ENCODE data around the gene PLOD3. TPM values are rescaled to one million over a fixed set of nuclear protein-coding genes. Genes with fewer than 3 reads are reported as not detected.

Gene PLOD3
- total RNA-seq, 1 experiment from 2014 or later: 83.7 TPM

DNA sequence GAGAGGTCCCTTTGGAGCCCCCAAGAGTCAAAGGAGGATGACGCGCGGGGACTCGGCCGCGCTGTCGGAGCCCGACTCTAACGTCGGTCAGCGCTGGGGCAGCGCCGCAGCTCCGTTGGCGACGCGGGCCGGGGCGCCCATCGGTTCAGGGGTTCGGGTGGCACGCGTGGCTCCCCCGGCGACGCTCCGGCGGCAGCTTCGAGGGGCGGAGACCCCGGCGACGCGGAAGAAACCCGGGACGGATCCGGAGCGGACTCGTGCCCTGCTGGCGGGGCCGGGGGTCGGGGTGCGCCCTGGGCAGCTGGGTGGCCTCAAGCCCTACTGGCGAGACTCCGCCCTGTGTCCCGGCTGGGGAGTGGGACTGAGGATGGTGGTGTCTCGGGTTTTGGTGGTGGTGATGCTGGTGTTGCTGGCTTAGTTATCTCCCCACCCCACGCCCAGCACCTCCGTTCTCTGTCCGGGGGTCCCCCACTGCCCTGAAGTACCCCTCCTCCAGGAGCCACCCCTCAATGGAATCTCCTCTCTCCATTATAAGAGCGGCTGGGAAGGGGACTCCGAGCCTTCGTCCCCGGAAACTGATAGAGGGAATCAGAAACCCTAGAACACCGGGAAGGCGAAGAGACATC is 37.1 kb downstream of the PLOD3 start, which contains the start of gene NAT16 (continued):
- TF ChIP-seq, protein P1, sequence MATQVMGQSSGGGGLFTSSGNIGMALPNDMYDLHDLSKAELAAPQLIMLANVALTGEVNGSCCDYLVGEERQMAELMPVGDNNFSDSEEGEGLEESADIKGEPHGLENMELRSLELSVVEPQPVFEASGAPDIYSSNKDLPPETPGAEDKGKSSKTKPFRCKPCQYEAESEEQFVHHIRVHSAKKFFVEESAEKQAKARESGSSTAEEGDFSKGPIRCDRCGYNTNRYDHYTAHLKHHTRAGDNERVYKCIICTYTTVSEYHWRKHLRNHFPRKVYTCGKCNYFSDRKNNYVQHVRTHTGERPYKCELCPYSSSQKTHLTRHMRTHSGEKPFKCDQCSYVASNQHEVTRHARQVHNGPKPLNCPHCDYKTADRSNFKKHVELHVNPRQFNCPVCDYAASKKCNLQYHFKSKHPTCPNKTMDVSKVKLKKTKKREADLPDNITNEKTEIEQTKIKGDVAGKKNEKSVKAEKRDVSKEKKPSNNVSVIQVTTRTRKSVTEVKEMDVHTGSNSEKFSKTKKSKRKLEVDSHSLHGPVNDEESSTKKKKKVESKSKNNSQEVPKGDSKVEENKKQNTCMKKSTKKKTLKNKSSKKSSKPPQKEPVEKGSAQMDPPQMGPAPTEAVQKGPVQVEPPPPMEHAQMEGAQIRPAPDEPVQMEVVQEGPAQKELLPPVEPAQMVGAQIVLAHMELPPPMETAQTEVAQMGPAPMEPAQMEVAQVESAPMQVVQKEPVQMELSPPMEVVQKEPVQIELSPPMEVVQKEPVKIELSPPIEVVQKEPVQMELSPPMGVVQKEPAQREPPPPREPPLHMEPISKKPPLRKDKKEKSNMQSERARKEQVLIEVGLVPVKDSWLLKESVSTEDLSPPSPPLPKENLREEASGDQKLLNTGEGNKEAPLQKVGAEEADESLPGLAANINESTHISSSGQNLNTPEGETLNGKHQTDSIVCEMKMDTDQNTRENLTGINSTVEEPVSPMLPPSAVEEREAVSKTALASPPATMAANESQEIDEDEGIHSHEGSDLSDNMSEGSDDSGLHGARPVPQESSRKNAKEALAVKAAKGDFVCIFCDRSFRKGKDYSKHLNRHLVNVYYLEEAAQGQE (IDR thresholded peaks at IDR 0.05; ENCODE audit: low read depth): no peak
- TF ChIP-seq, protein P2, sequence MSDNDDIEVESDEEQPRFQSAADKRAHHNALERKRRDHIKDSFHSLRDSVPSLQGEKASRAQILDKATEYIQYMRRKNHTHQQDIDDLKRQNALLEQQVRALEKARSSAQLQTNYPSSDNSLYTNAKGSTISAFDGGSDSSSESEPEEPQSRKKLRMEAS (IDR thresholded peaks at IDR 0.05): no peak
- no peak for TF ChIP-seq ZFX (IDR thresholded peaks at IDR 0.05)
- no peak for TF ChIP-seq FOSL1 (IDR thresholded peaks at IDR 0.05; ENCODE audit: low read depth)
- TF ChIP-seq JUND (IDR thresholded peaks at IDR 0.05): no peak
- TF ChIP-seq CEBPB (IDR thresholded peaks at IDR 0.05; ENCODE audit: low read depth): no peak
- TF ChIP-seq TCF7L2 (IDR thresholded peaks at IDR 0.05; ENCODE audit: borderline replicate concordance, extremely low read depth, insufficient read depth, insufficient read length): no peak
- TF ChIP-seq ELF1 (IDR thresholded peaks at IDR 0.05; ENCODE audit: borderline replicate concordance, low read depth): no peak
- no peak for TF ChIP-seq EGR1 (IDR thresholded peaks at IDR 0.05; ENCODE audit: low read depth)
- TF ChIP-seq EZH2 (IDR thresholded peaks at IDR 0.05): no peak

DNA sequence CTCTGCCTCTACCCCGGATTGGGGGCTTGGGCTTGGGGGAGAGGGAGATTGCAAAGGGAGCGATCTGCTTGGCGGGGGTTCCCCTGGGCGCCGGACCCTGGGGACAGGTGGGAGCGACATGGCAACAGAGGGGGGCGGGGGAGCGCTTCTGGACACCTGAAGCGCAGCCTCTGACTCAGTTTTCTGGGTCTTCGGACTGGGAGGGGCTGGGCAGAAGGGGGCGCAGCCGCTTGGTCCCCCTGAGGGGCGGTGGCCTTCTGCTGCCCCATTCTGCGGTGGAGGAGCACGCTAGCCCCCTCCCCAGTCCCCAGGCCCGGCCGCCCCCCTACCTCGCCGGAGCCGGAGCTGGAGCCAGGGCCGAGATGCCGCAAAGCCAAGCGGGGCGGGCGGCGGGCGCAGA is 37.7 kb downstream of the PLOD3 start:
- no peak overlapping the region for H3K4me3 ChIP-seq (replicated peaks in 1 of 2; ENCODE audit: low read depth in 1 of 2, low read length in 2 of 2)
- H3K79me2 ChIP-seq (ENCODE audit: insufficient read depth, low read length): no peaks in the 10 kb centered on the region
- POLR2A ChIA-PET: no interaction called here
- no TSS peak for BruUV-seq (replicated peaks)
- peaks cover 6 to 14% of the 10 kb centered on the region in 2 experiments; a peak in 3 of 4 replicates for H3K4me1 ChIP-seq (ENCODE audit: control insufficient read depth in 1 of 2, insufficient read depth in 2 of 2, low read length in 2 of 2)
- ATAC-seq (no peak), DNase-seq (ENCODE audit: low read depth, low spot score) (no peak)
- intact Hi-C loops (cut with micrococcal nuclease): no loop called here
- no peaks in the 10 kb centered on the region for H4K20me1 ChIP-seq (ENCODE audit: insufficient read depth)
- RAD21 ChIA-PET (ENCODE audit: low non-redundant PET in 1 of 2, low total read pairs in 2 of 2, uncharacterized antibody in 2 of 2, unreplicated experiment in 2 of 2): no interaction called here
- H3K4me2 ChIP-seq (ENCODE audit: low read length): no peak overlapping the region
- no peak for TF ChIP-seq ELF1 (IDR thresholded peaks at IDR 0.05; ENCODE audit: borderline replicate concordance, low read depth)
- no peak for TF ChIP-seq SIN3A (IDR thresholded peaks at IDR 0.05; ENCODE audit: low read depth)
- no peak for TF ChIP-seq POLR2A (IDR thresholded peaks at IDR 0.05; ENCODE audit: borderline replicate concordance, extremely low read depth, insufficient read depth, insufficient read length)
- TF ChIP-seq EGR1 (IDR thresholded peaks at IDR 0.05; ENCODE audit: low read depth): no peak
- TF ChIP-seq, protein P3, sequence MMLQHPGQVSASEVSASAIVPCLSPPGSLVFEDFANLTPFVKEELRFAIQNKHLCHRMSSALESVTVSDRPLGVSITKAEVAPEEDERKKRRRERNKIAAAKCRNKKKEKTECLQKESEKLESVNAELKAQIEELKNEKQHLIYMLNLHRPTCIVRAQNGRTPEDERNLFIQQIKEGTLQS (IDR thresholded peaks at IDR 0.05): no peak
- TF ChIP-seq, protein P2 (IDR thresholded peaks at IDR 0.05): no peak
- TF ChIP-seq FOSL1 (IDR thresholded peaks at IDR 0.05; ENCODE audit: low read depth): no peak
- TF ChIP-seq, protein P4, sequence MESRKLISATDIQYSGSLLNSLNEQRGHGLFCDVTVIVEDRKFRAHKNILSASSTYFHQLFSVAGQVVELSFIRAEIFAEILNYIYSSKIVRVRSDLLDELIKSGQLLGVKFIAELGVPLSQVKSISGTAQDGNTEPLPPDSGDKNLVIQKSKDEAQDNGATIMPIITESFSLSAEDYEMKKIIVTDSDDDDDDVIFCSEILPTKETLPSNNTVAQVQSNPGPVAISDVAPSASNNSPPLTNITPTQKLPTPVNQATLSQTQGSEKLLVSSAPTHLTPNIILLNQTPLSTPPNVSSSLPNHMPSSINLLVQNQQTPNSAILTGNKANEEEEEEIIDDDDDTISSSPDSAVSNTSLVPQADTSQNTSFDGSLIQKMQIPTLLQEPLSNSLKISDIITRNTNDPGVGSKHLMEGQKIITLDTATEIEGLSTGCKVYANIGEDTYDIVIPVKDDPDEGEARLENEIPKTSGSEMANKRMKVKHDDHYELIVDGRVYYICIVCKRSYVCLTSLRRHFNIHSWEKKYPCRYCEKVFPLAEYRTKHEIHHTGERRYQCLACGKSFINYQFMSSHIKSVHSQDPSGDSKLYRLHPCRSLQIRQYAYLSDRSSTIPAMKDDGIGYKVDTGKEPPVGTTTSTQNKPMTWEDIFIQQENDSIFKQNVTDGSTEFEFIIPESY (IDR thresholded peaks at IDR 0.05; ENCODE audit: extremely low read depth, insufficient replicate concordance, low read length): no peak
- CTCF ChIA-PET: no interaction called here
- H2AFZ ChIP-seq (ENCODE audit: low read depth, low read length, poor library complexity, severe bottlenecking): no peak overlapping the region
- H3K9me2 ChIP-seq (ENCODE audit: insufficient read depth): no peaks in the 10 kb centered on the region
- no peaks in the 10 kb centered on the region for H3K9me3 ChIP-seq (ENCODE audit: control insufficient read depth in 1 of 2, insufficient read depth in 1 of 2, low read depth in 1 of 2, low read length in 2 of 2)
- no peaks in the 10 kb centered on the region for H3K36me3 ChIP-seq (ENCODE audit: control insufficient read depth in 1 of 2, insufficient read depth in 2 of 2, low read length in 2 of 2)
- H3K27ac ChIP-seq (ENCODE audit: low read depth, low read length): no peak overlapping the region
- H3K9ac ChIP-seq (ENCODE audit: low read length): no peak overlapping the region
- no peaks in the 10 kb centered on the region for H3K27me3 ChIP-seq (ENCODE audit: insufficient read depth, low read length)

Measured in HCT116 (cell line).